Measurements from ENCODE around the gene STT3B. TPM values are rescaled to one million over a fixed set of nuclear protein-coding genes. Genes with fewer than 3 reads are reported as not detected.

The STT3B gene
- total RNA-seq, 2 donors from 2014 or later, result 106 to 132 TPM

DNA sequence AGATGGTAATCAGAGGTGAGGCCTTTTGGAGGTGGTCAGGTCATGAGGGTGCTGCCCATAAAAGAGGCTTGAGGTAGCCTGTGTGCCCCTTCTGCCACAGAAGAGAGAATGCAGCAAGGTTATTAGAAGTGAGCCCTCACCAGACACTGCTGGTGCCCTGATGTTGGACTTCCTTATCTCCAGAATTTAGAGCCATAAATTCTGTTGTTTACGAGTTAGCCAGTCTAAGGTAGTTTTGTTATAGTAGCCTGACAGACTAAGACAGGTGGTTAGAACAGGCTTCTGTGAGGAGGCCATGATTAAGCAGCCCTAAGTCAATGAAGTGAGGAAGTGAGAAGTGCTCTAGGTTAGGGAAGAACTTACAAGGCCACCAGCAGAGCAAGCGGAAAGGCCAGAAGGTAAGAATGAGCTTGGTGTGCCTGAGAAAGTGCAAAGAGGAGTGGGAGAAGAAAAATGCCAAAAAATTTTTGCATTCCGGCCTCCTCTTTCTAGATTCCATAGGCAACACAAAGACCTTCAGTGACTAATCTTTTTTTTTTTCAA lies 44.2 kb upstream of the STT3B start:
- Histone ChIP-seq H3K27ac (no peak overlapping the region), H3K9me3 (no peaks in the 10 kb centered on the region), H3K27me3 (replicated peaks; ENCODE audit: insufficient read depth) (no peaks in the 10 kb centered on the region), H3K4me3 (no peak overlapping the region), H3K36me3 (no peaks in the 10 kb centered on the region), H3K4me1 (replicated peaks) (no peaks in the 10 kb centered on the region)
- no peak for DNase-seq (ENCODE audit: low spot score)
- intact Hi-C loops (cut with DNase I), result no loop called here
- 84% methylated on average over 3 of the region's 3 CpGs for WGBS
- no peak for TF ChIP-seq POLR2AphosphoS5 (IDR thresholded peaks at IDR 0.05)
- TF ChIP-seq, protein P1, sequence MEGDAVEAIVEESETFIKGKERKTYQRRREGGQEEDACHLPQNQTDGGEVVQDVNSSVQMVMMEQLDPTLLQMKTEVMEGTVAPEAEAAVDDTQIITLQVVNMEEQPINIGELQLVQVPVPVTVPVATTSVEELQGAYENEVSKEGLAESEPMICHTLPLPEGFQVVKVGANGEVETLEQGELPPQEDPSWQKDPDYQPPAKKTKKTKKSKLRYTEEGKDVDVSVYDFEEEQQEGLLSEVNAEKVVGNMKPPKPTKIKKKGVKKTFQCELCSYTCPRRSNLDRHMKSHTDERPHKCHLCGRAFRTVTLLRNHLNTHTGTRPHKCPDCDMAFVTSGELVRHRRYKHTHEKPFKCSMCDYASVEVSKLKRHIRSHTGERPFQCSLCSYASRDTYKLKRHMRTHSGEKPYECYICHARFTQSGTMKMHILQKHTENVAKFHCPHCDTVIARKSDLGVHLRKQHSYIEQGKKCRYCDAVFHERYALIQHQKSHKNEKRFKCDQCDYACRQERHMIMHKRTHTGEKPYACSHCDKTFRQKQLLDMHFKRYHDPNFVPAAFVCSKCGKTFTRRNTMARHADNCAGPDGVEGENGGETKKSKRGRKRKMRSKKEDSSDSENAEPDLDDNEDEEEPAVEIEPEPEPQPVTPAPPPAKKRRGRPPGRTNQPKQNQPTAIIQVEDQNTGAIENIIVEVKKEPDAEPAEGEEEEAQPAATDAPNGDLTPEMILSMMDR (IDR thresholded peaks at IDR 0.05), result no peak
- no peak for TF ChIP-seq POLR2A (IDR thresholded peaks at IDR 0.05)

DNA sequence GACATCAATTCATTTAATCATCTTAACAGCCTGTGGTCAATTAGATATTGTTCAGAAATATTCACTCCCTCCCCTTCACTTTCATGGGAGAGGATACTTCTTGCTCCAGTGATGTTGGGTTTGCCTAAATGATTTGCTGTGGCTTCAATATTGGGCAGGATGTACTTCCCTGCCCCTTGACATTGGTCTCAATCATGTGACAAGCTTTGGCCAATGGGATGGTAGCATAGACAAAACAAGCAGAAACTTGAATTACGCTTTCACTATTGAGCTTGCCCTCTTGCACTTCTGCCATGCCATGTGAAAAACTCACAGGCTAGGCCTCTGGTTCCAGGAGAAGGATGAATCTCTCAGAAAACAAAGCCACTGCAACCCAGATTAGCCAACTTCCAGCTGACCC lies 42.2 kb upstream of the STT3B start:
- Histone ChIP-seq H3K4me1 (replicated peaks) (no peaks in the 10 kb centered on the region), H3K27me3 (replicated peaks; ENCODE audit: insufficient read depth) (no peaks in the 10 kb centered on the region), H3K4me3 (no peak overlapping the region), H3K36me3 (no peaks in the 10 kb centered on the region), H3K9me3 (no peaks in the 10 kb centered on the region), H3K27ac (no peak overlapping the region)
- 40% methylated on average over 1 of the region's 1 CpG for WGBS
- TF ChIP-seq, protein P1 (IDR thresholded peaks at IDR 0.05), result no peak
- TF ChIP-seq POLR2A (IDR thresholded peaks at IDR 0.05), result no peak
- TF ChIP-seq POLR2AphosphoS5 (IDR thresholded peaks at IDR 0.05), result no peak
- no peak for DNase-seq (ENCODE audit: low spot score)
- intact Hi-C loops (cut with DNase I), result no loop called here

- TF ChIP-seq POLR2A (IDR thresholded peaks at IDR 0.05) (no peak), POLR2AphosphoS5 (IDR thresholded peaks at IDR 0.05) (no peak)
- TF ChIP-seq, protein P1 (IDR thresholded peaks at IDR 0.05), result no peak
- Histone ChIP-seq H3K4me3 (no peak overlapping the region), H3K9me3 (no peaks in the 10 kb centered on the region), H3K27ac (no peak overlapping the region), H3K4me1 (replicated peaks) (no peaks in the 10 kb centered on the region), H3K27me3 (replicated peaks; ENCODE audit: insufficient read depth) (no peaks in the 10 kb centered on the region), H3K36me3 (no peaks in the 10 kb centered on the region)
- intact Hi-C loops (cut with DNase I), result no loop called here
- DNase-seq (ENCODE audit: low spot score), result no peak
- 83% methylated on average over 6 of the region's 6 CpGs for WGBS
These were observed 41.1 kb upstream of the STT3B start for GRCh38 chr3:31491660-31492059.

DNA sequence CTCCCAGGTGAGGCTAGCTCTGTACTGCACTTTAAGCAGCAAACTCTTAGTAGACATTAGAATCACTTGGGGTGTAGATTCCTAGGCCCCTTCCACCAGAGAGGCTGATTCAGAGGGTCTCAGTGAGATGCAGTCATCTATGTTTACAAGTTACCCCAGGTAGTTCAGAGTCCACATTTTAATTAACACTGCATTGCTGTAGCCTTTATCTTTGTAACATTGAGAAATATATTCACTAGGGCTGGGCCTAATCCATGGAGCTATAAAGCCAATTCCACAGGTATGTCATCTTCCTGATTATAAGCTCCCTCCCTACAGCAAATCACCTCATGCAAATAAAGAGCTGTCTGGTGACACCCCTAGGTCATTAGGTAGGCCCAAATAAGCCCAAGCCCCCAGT lies 39.6 kb upstream of the STT3B start:
- no peak for DNase-seq (ENCODE audit: low spot score)
- H3K4me1 ChIP-seq (replicated peaks), result no peaks in the 10 kb centered on the region
- no peaks in the 10 kb centered on the region for H3K9me3 ChIP-seq
- H3K4me3 ChIP-seq, result no peak overlapping the region
- no peak for TF ChIP-seq POLR2AphosphoS5 (IDR thresholded peaks at IDR 0.05)
- TF ChIP-seq POLR2A (IDR thresholded peaks at IDR 0.05), result no peak
- TF ChIP-seq, protein P1 (IDR thresholded peaks at IDR 0.05), result no peak
- H3K36me3 ChIP-seq, result no peaks in the 10 kb centered on the region
- no peaks in the 10 kb centered on the region for H3K27me3 ChIP-seq (replicated peaks; ENCODE audit: insufficient read depth)
- no peak overlapping the region for H3K27ac ChIP-seq
- intact Hi-C loops (cut with DNase I), result no loop called here

DNA sequence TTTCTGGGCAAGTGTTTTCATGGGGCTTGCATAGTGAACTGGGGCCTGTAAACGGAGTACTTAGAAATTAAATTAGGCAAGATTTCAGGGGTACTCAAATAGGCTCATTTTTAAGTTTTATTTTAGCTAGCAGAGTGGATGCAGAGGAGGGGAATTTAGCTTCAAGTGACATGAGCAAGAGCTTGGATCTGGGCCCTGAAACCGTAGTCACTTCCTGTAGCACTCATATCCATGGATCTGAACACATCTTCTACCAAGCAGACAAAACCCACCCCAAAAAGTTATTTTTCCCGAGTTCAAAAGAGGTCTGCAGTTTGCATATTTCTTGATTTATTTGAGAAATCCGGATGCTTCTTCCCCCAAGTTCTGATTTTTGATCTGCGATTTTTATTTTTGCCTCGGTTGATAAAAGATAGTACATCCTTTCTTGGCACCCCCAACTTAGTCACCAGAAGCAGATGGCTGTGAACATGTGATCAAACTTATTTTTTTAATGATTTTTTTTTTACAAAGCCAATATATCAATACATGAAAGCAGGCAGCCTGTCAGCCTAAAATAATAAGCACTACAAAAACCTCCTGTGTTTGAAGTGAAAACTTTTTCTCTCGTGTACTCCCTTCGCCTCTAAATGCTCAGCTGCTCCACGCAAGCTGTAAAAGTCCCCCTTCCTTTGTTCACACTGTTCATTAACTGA lies 36.6 kb upstream of the STT3B start:
- Histone ChIP-seq H3K36me3 (no peaks in the 10 kb centered on the region), H3K27me3 (replicated peaks; ENCODE audit: insufficient read depth) (no peaks in the 10 kb centered on the region), H3K9me3 (no peaks in the 10 kb centered on the region), H3K4me3 (no peak overlapping the region), H3K27ac (no peak overlapping the region), H3K4me1 (replicated peaks) (no peaks in the 10 kb centered on the region)
- no peak for DNase-seq (ENCODE audit: low spot score)
- intact Hi-C loops (cut with DNase I), result no loop called here
- TF ChIP-seq POLR2A (IDR thresholded peaks at IDR 0.05) (no peak), POLR2AphosphoS5 (IDR thresholded peaks at IDR 0.05) (no peak)
- TF ChIP-seq, protein P1 (IDR thresholded peaks at IDR 0.05), result no peak
- WGBS, result 75% methylated on average over 9 of the region's 9 CpGs
